RCC 7860 (cell line): Measurements from ENCODE around the gene MYBPH.

Experiments
- DNase-seq: peaks from one replicate; pipeline ENCODE4 v3.0.0-alpha.2; 2015; ENCODE audit warnings: low spot score
- FAIRE-seq: peaks from 2 replicates; lab custom pipeline; 2012; peaks lifted over from hg19 to GRCh38; lab: Jason Lieb, UNC

MYBPH gene

GRCh38 chr1:203150511-203151297 lies 24.9 kb downstream of the MYBPH start:
- no peak for FAIRE-seq
- no peak for DNase-seq

GRCh38 chr1:203149188-203149840 lies 26.3 kb downstream of the MYBPH start:
- FAIRE-seq: no peak

GRCh38 chr1:203148579-203148978 lies 27.0 kb downstream of the MYBPH start:
- no peak for FAIRE-seq
- no peak for DNase-seq

More at GRCh38 chr1:203149188-203149840, 26.3 kb downstream of the MYBPH start:
- DNase-seq: no peak

- no peak for DNase-seq
- no peak for FAIRE-seq
Observed at GRCh38 chr1:203148127-203148526, 27.5 kb downstream of the MYBPH start.

GRCh38 chr1:203147376-203147775 lies 28.2 kb downstream of the MYBPH start:
- DNase-seq: peak; percentile 13
- peak; percentile 48 for FAIRE-seq

- FAIRE-seq (no peak), DNase-seq (no peak)
Observed at GRCh38 chr1:203146537-203146936, 29.1 kb downstream of the MYBPH start.

GRCh38 chr1:203146042-203146369 lies 29.6 kb downstream of the MYBPH start:
- FAIRE-seq (no peak), DNase-seq (no peak)

- no peak for FAIRE-seq
Observed at GRCh38 chr1:203145321-203146041, 30.1 kb downstream of the MYBPH start.

GRCh38 chr1:203144661-203145060 lies 31.0 kb downstream of the MYBPH start:
- DNase-seq (peak; percentile 71), FAIRE-seq (peak; percentile 24)

More at GRCh38 chr1:203145321-203146041, 30.1 kb downstream of the MYBPH start:
- DNase-seq: no peak

- DNase-seq: no peak
- FAIRE-seq: no peak
Observed at GRCh38 chr1:203143641-203144040, 32.0 kb downstream of the MYBPH start.

- FAIRE-seq: no peak
- DNase-seq: no peak
Observed at GRCh38 chr1:203142684-203143408, 32.8 kb downstream of the MYBPH start.

- no peak for FAIRE-seq
Observed at GRCh38 chr1:203142124-203142523, 33.5 kb downstream of the MYBPH start.

GRCh38 chr1:203140743-203141520 lies 34.7 kb downstream of the MYBPH start:
- FAIRE-seq: no peak
- no peak for DNase-seq

More at GRCh38 chr1:203142124-203142523, 33.5 kb downstream of the MYBPH start:
- DNase-seq: no peak

GRCh38 chr1:203139976-203140475 lies 35.6 kb downstream of the MYBPH start:
- DNase-seq (no peak), FAIRE-seq (no peak)

- DNase-seq (no peak), FAIRE-seq (no peak)
Observed at GRCh38 chr1:203138066-203138465, 37.6 kb downstream of the MYBPH start.

- DNase-seq (no peak), FAIRE-seq (no peak)
Observed at GRCh38 chr1:203137324-203137723, 38.3 kb downstream of the MYBPH start.

GRCh38 chr1:203136409-203137042 lies 39.1 kb downstream of the MYBPH start:
- FAIRE-seq (no peak), DNase-seq (no peak)

GRCh38 chr1:203135636-203136305 lies 39.9 kb downstream of the MYBPH start:
- FAIRE-seq (peak; percentile 80), DNase-seq (peak; percentile 64)
